GM10266 (cell line): ENCODE data around the gene PTPRT.

Experiments used
- DNase-seq: peaks from one replicate; pipeline ENCODE4 v3.0.0; 2012; ENCODE audit errors: extremely low spot score
- TF ChIP-seq, protein P1 (sequence below): IDR thresholded peaks from 2 replicates; pipeline ENCODE4 v1.5.1; 2012; ENCODE audit warnings: mild to moderate bottlenecking, low read depth; ENCODE audit not compliant: control insufficient read depth, insufficient read depth; ENCODE audit errors: missing control alignments

Gene PTPRT

DNA sequence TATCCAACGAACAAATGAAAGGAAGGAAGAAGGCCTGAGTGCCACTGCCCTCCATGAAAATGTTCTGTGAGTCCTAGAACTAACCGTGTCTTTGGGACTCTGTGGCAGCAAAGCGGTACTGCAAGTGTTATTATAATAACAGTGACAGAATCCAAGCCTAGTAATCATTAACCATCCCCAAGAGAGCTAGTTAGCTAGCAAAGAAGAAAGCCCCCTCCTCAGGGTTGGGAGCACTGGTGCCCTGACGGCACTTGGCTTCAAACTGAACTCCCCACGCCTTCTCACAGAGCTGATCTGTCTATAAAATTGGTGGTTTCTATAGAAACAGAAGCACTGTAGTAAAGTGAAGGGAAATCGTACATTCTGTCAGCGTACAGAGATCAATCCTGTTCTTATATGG lies 239.8 kb downstream of the PTPRT start:
- TF ChIP-seq, protein P1, sequence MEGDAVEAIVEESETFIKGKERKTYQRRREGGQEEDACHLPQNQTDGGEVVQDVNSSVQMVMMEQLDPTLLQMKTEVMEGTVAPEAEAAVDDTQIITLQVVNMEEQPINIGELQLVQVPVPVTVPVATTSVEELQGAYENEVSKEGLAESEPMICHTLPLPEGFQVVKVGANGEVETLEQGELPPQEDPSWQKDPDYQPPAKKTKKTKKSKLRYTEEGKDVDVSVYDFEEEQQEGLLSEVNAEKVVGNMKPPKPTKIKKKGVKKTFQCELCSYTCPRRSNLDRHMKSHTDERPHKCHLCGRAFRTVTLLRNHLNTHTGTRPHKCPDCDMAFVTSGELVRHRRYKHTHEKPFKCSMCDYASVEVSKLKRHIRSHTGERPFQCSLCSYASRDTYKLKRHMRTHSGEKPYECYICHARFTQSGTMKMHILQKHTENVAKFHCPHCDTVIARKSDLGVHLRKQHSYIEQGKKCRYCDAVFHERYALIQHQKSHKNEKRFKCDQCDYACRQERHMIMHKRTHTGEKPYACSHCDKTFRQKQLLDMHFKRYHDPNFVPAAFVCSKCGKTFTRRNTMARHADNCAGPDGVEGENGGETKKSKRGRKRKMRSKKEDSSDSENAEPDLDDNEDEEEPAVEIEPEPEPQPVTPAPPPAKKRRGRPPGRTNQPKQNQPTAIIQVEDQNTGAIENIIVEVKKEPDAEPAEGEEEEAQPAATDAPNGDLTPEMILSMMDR: no peak
- no peak for DNase-seq

DNA sequence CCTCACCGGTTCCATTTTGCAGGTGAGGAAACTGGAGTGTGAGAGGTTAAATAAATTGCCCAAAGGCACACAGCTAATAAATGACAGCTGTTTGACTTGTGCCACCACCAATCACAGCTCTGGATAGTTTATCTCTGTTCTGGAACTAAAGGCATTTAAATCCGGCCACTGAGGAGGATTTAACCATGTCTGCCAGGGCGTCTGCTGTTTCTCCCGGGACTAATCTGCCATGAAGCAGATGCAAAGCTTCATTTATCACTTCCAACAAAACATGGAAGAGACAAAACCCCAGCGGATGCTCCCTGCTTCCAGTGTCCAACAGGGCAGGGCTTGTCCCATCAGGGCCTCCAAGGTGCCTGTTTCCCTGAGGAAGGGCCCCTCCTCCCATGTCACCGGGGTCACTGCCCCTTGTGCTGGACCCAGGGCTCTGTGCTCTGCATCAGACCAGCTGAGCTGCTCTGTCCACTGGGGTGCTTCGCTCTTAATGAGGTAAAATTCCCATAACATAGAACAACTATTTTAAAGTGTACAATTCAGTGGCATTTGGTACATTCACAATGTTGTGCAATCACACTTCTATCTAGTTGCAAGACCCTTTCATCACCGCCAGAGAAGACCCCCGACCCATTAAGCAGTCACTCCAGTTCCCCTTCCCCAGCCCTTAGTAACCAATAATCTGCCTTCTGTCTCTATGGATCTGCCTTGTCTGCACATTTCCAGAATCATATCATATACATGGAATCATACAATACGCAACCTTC lies 244.3 kb downstream of the PTPRT start:
- DNase-seq: no peak
- TF ChIP-seq, protein P1: no peak

DNA sequence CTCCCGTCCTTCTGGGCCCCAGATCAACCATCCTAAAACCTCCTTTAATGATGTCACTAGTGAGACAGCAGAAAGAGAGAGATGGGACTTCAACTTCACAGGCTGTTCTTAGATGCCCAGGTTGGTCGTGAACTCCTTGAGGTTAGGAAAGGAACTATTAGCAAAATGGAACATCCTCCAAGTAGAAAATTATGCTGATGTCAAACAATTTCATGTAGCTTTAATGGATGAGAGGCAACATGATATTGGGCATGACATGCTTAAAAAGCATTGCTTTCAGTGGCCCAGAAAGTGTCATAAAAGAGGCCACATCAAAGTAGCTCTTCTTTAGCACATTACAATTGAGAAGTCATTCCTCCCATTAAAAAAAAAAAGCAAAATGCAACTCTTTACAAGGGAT lies 248.1 kb downstream of the PTPRT start:
- DNase-seq: no peak
- TF ChIP-seq, protein P1: no peak

DNA sequence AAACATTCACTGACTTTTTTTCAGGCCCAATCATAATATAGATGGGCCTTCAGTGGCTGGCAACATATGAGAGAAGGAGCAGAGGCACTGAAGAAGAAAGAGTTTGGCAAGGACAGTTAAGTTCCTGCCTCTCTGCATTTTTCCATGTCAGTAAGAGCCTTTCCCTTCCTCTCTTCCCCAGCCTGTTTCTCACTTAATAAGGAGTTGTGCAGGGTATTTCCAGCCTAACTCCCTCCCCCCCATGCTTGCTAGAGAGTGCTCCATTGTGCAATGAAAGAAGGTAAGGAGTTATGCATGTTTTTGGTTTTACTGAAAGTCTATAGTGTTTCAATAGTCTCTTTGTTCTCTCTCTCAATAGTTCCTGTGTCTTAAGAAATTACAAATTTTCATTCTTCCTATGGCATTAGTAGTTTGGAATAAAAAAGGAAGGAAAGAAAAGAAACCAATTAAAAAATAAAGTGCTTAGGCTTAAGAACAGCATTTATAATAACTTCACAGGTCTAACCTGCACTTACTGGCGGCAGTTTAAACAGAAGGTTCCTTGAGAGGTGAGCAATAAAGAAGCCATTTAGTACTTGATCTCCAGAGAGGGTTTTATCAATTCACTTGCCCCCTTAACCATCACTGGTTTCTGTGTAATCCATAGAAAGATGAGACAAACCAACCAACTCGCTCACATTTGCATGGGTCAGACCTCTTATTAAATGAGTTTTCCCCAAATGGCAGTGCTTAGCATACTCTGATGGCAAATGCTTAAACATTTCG lies 251.1 kb downstream of the PTPRT start:
- TF ChIP-seq, protein P1: no peak

DNA sequence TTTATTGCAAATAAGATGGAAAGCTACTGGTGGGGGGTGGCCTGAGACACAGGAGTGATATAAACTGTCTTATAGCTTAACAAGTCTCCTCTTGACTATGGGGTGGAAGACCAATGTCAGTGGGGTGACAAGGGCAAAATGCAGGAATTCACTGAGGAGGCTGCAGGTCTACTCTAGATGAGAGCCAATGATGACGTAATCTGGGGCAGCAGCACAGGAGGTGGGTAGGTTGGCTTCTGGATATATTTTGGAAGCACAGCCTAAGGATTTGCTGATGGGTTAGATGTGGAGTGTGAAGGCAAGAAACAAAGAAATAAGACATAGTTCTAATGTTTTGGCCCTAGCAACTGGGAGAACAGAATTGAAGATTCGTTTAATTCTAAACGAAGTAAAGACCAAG lies 253.2 kb downstream of the PTPRT start:
- TF ChIP-seq, protein P1: no peak
- no peak for DNase-seq

More for the DNA sequence above, 251.1 kb downstream of the PTPRT start:
- DNase-seq: no peak

DNA sequence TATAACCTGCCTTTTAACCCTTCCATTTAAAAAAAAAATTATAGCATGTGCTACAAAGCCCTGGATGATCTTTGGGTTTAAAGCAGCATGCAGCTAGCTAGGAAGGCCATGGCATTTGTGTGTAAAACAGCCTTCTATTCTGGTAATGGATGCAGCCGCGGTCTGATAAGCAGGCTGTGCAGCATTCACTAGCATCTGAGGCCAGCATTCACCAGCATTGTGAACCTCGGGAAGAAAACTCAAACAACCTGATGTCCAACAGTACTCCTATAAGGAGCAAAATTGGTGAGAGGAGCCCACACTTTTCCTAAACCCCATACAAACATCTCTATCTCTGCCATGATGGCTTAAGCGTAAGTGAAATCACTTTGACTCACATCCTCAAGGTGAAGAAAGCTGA lies 265.5 kb downstream of the PTPRT start:
- TF ChIP-seq, protein P1: no peak

More for the DNA sequence above, 265.5 kb downstream of the PTPRT start:
- no peak for DNase-seq
